ENCODE results near the gene CHI3L1.

Gene CHI3L1

DNA sequence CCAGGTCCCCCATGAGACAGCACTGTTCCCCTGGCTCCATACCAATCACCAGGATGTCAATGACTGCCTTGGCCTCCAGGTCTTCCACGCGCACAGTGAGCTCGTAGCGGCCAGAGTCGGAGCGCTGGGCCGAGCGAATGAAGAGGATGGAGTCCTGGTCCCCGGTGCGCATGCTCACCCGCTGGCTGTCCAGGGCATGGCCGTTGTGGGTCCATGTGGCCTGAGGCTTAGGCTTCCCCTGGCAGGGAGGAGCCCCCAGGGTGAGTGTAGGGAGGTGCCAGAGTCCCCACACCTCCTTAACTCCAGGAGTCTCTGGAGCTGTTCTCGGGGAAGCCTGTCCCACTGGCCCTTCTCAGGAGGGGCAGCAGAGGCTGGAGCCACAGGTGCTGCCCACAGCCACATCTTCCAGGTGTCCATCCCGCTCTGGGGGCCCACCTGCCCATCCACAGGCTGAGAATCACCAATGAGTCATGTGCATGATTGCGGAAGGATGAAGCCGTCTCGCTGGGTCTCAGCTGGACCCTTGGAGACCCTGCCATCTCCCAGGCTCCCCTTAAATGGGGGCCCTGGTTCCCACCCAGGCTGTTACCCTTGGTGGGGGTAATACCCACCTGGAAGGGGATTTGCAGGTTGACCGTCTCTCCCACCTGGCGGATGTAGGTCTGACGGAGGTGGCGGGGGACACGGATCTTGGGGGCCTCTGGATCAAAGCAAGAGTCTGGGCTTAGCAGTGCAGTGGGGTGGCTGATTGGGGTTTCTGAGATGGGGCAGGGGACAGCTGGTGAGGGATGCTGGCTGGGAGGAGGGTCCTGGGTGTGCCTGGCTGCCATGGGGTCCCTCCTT, 14.9 kb downstream of the CHI3L1 start:
- Histone ChIP-seq H2AFZ (ENCODE audit: low read depth) (no peak overlapping the region), H3K4me3 (IDR thresholded peaks at IDR 0.05; ENCODE audit: insufficient read depth, low read depth, low read length) (no peak overlapping the region), H3K27ac (no peak overlapping the region), H3K4me2 (no peak overlapping the region), H3K9ac (no peak overlapping the region), H3K27me3 (ENCODE audit: insufficient read depth, low read depth) (no peaks in the 10 kb centered on the region; the same call in 1 of the 2 replicates), H3K4me1 (ENCODE audit: low read depth, poor library complexity, severe bottlenecking) (no peaks in the 10 kb centered on the region), H4K20me1 (ENCODE audit: insufficient read depth) (no peaks in the 10 kb centered on the region), H3K36me3 (ENCODE audit: insufficient read depth) (no peaks in the 10 kb centered on the region), H3K79me2 (ENCODE audit: insufficient read depth, low read depth) (no peaks in the 10 kb centered on the region)
- TF ChIP-seq, protein P1, sequence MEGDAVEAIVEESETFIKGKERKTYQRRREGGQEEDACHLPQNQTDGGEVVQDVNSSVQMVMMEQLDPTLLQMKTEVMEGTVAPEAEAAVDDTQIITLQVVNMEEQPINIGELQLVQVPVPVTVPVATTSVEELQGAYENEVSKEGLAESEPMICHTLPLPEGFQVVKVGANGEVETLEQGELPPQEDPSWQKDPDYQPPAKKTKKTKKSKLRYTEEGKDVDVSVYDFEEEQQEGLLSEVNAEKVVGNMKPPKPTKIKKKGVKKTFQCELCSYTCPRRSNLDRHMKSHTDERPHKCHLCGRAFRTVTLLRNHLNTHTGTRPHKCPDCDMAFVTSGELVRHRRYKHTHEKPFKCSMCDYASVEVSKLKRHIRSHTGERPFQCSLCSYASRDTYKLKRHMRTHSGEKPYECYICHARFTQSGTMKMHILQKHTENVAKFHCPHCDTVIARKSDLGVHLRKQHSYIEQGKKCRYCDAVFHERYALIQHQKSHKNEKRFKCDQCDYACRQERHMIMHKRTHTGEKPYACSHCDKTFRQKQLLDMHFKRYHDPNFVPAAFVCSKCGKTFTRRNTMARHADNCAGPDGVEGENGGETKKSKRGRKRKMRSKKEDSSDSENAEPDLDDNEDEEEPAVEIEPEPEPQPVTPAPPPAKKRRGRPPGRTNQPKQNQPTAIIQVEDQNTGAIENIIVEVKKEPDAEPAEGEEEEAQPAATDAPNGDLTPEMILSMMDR (conservative IDR thresholded peaks at IDR 0.05; ENCODE audit: low read depth, low read length), result no peak

DNA sequence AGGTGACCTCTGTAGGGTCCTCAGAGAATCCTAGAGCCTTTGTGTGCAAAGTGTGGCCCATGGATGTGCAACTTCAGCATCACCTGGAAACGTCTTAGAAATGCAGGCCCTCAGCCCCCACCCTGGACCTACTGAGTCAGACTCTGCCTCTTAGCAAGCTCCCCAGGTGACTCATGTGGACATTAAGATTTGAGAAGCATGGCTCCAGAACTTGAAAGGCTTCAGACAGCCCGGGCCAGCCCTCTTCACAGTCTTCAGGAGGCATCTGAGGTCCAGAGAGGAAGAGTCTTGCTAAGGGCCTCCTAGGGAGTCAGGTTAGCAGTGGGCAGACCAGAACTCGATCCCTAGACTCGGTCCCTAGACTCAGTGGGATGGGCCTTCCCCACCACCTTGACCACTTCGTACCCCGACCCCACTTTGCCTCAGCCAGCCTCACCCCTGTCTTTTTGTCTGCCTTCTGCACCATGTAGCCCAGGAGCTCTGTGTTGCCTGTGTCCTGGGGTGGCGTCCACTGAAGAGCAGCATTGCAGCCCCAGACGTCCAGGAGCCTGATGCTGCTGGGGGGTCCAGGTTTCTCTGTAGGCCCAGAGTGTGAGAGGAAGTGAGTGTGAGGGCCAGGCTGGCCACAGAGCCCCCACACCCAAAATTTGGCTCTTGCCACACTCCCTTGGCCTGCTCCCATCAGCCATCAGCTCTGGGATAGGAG, 15.7 kb downstream of the CHI3L1 start:
- peaks cover 3% of the 10 kb centered on the region for H3K27me3 ChIP-seq (ENCODE audit: insufficient read depth, low read depth)
- H3K4me3 ChIP-seq (IDR thresholded peaks at IDR 0.05; ENCODE audit: insufficient read depth, low read depth, low read length), result no peak overlapping the region
- TF ChIP-seq, protein P1 (conservative IDR thresholded peaks at IDR 0.05; ENCODE audit: low read depth, low read length), result no peak
- no peak overlapping the region for H3K9ac ChIP-seq
- no peaks in the 10 kb centered on the region for H3K79me2 ChIP-seq (ENCODE audit: insufficient read depth, low read depth)
- no peaks in the 10 kb centered on the region for H3K36me3 ChIP-seq (ENCODE audit: insufficient read depth)
- no peak overlapping the region for H3K27ac ChIP-seq
- H2AFZ ChIP-seq (ENCODE audit: low read depth), result no peak overlapping the region
- H4K20me1 ChIP-seq (ENCODE audit: insufficient read depth), result no peaks in the 10 kb centered on the region
- no peaks in the 10 kb centered on the region for H3K4me1 ChIP-seq (ENCODE audit: low read depth, poor library complexity, severe bottlenecking)
- H3K4me2 ChIP-seq, result no peak overlapping the region

DNA sequence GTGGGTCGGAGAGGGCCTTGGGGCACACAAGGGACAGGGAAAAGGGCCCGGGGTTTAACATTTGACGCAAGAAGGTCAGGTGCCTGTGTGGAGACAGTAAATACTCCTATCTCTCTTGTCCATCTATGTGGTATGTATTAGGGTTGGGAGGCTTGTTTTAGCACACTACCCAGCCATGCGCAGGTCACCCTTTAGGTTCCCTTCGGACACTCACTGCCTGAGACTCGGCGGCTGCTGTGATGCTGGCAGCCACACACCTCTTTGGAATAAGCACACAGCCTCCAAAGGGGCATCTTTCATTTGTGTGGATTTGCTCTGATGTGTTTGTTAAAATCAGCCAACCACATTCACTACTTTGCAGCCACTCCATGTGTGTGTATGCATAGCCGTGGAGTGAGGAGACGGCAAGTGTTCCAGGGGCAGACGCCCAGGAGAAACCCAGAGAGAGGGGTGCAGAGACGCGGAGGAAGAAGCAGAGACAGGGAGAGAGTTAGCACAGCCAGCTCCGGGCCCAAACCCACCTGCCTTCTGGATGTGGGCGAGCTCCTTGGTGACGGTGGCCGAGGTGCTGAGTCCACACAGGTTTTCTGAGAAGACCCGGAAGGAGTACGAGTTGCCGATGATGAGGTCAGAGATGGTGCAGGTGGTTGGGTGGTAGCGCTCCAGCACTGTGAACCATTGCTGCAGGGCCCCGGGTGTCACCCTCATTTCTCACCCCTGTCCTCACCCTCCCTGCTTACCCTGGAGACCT, 16.6 kb downstream of the CHI3L1 start:
- H3K4me3 ChIP-seq (IDR thresholded peaks at IDR 0.05; ENCODE audit: insufficient read depth, low read depth, low read length), result no peak overlapping the region
- no peak overlapping the region for H3K4me2 ChIP-seq

DNA sequence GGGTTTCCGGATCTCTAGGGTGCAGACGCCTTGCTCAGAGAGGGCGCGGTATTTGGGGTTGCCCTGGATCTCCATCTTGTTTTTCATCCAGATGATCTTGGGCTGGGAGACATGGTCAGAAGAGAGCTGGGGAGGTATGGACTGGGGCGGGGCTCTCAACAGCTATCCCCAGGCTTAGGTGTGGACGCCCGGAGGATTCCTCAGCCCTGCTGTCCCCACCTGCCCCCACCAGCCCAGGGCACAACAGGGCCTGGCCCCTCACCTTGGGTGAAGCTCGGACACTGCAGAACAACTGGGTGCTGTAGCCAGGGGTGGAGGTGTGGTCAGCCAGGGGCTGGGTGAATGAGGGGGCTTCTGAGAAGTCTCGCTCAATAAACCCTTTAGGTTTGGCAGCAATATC, 17.5 kb downstream of the CHI3L1 start:
- Histone ChIP-seq H3K9ac (no peak overlapping the region), H3K4me2 (no peak overlapping the region)

More for the DNA sequence above, 16.6 kb downstream of the CHI3L1 start:
- no peak overlapping the region for H3K27ac ChIP-seq
- no peak overlapping the region for H3K9ac ChIP-seq
- no peaks in the 10 kb centered on the region for H3K36me3 ChIP-seq (ENCODE audit: insufficient read depth)
- peaks cover 7% of the 10 kb centered on the region for H3K27me3 ChIP-seq (ENCODE audit: insufficient read depth, low read depth)
- H4K20me1 ChIP-seq (ENCODE audit: insufficient read depth), result no peaks in the 10 kb centered on the region
- no peaks in the 10 kb centered on the region for H3K79me2 ChIP-seq (ENCODE audit: insufficient read depth, low read depth)
- no peaks in the 10 kb centered on the region for H3K4me1 ChIP-seq (ENCODE audit: low read depth, poor library complexity, severe bottlenecking)
- H2AFZ ChIP-seq (ENCODE audit: low read depth), result no peak overlapping the region
- TF ChIP-seq, protein P1 (conservative IDR thresholded peaks at IDR 0.05; ENCODE audit: low read depth, low read length), result no peak

More for the DNA sequence above, 17.5 kb downstream of the CHI3L1 start:
- no peak overlapping the region for H3K27ac ChIP-seq
- no peaks in the 10 kb centered on the region for H3K4me1 ChIP-seq (ENCODE audit: low read depth, poor library complexity, severe bottlenecking)
- no peak overlapping the region for H3K4me3 ChIP-seq (IDR thresholded peaks at IDR 0.05; ENCODE audit: insufficient read depth, low read depth, low read length)
- TF ChIP-seq, protein P1 (conservative IDR thresholded peaks at IDR 0.05; ENCODE audit: low read depth, low read length), result no peak
- H3K27me3 ChIP-seq (ENCODE audit: insufficient read depth, low read depth), result peaks cover 9% of the 10 kb centered on the region
- no peaks in the 10 kb centered on the region for H4K20me1 ChIP-seq (ENCODE audit: insufficient read depth)
- H2AFZ ChIP-seq (ENCODE audit: low read depth), result no peak overlapping the region
- no peaks in the 10 kb centered on the region for H3K36me3 ChIP-seq (ENCODE audit: insufficient read depth)
- H3K79me2 ChIP-seq (ENCODE audit: insufficient read depth, low read depth), result no peaks in the 10 kb centered on the region
